IMR-90 (cell line): ENCODE data around the gene GRSF1. TPM values are rescaled to one million over a fixed set of nuclear protein-coding genes. Genes with fewer than 3 reads are reported as not detected.

Experiments used
- ATAC-seq: fragments of 200-7000 bp; cut with Tn5 transposase; 2 replicates; pipeline ENCODE4 v1.9.1; 2020; ENCODE audit warnings: low read depth, mild to moderate bottlenecking, moderate library complexity
- BruUV-seq: library from RNA; stranded (reverse); fragments of 400-500 nt; replicated peaks from 2 replicates; lab custom pipeline; 2021; lab: Mats Ljungman, UMichigan
- CTCF ChIA-PET: fragments of 300-600 bp; formaldehyde crosslinking; extraction: SDS; loops from one replicate; lab custom pipeline; 2021; ENCODE audit warnings: antibody characterized with exemption; lab: Yijun Ruan, JAX
- POLR2A ChIA-PET: fragments of 300-600 bp; sonication (Branson Sonifier 250); formaldehyde crosslinking; loops from one replicate; lab custom pipeline; 2022; ENCODE audit warnings: antibody characterized with exemption; ENCODE audit not compliant: unreplicated experiment; lab: Charles Lee
- DNase-seq: peaks from one replicate; pipeline ENCODE4 v3.0.0; 2013
- H2AFZ ChIP-seq: replicated peaks from 2 replicates; pipeline ENCODE3; 2013; ENCODE audit warnings: low read length, mild to moderate bottlenecking; ENCODE audit not compliant: poor library complexity
- H2AK5ac ChIP-seq: 2 replicates; pipeline ENCODE4 v1.6.1; 2013; ENCODE audit warnings: low read depth, low read length, inconsistent platforms
- H2AK9ac ChIP-seq: replicated peaks from 2 replicates; pipeline ENCODE3; 2013; ENCODE audit warnings: mild to moderate bottlenecking, low read depth, low read length, moderate library complexity; ENCODE audit not compliant: poor library complexity
- H2BK120ac ChIP-seq: 2 replicates; pipeline ENCODE4 v1.6.1; 2013; ENCODE audit warnings: low read depth, low read length, inconsistent platforms
- H2BK15ac ChIP-seq: 3 replicates; pipeline ENCODE4 v1.6.1; 2013; ENCODE audit warnings: low read depth, low read length, inconsistent platforms
- H2BK20ac ChIP-seq: 2 replicates; pipeline ENCODE4 v1.6.1; 2013; ENCODE audit warnings: low read depth, mild to moderate bottlenecking, inconsistent platforms, low read length, moderate library complexity
- H2BK5ac ChIP-seq: 2 replicates; pipeline ENCODE4 v1.6.1; 2013; ENCODE audit warnings: mild to moderate bottlenecking, low read depth, low read length, inconsistent platforms; ENCODE audit not compliant: poor library complexity, severe bottlenecking
- H3K14ac ChIP-seq: replicated peaks from 2 replicates; pipeline ENCODE4 v1.6.1; 2013; ENCODE audit warnings: low read depth, low read length, inconsistent platforms
- H3K18ac ChIP-seq: 2 replicates; pipeline ENCODE4 v1.6.1; 2013; ENCODE audit warnings: low read depth, low read length, control low read depth
- H3K23ac ChIP-seq: 2 replicates; pipeline ENCODE4 v1.6.1; 2013; ENCODE audit warnings: low read depth, low read length, inconsistent platforms
- H3K27ac ChIP-seq: 2 replicates; pipeline ENCODE4 v1.5.1; 2013; ENCODE audit warnings: mild to moderate bottlenecking, control low read depth, low read length; ENCODE audit not compliant: insufficient read depth
- H3K27me3 ChIP-seq: 2 replicates; pipeline ENCODE4 v1.6.1; 2013; ENCODE audit warnings: low read length; ENCODE audit not compliant: control insufficient read depth, insufficient read depth
- H3K36me3 ChIP-seq: 2 replicates; pipeline ENCODE4 v1.6.1; 2013; ENCODE audit warnings: low read length, mixed read lengths; ENCODE audit not compliant: control insufficient read depth, insufficient read depth
- H3K4ac ChIP-seq: 2 replicates; pipeline ENCODE4 v1.6.1; 2013; ENCODE audit warnings: low read depth, low read length, inconsistent platforms
- H3K4me1 ChIP-seq: 2 replicates; pipeline ENCODE4 v1.6.1; 2013; ENCODE audit warnings: low read length, mixed read lengths; ENCODE audit not compliant: control insufficient read depth, insufficient read depth
- H3K4me2 ChIP-seq: 2 replicates; pipeline ENCODE4 v1.6.1; 2013; ENCODE audit warnings: low read depth, mild to moderate bottlenecking, control low read depth, low read length, moderate library complexity
- H3K4me3 ChIP-seq: 2 replicates; pipeline ENCODE4 v1.5.1; 2013; ENCODE audit warnings: low read depth, mild to moderate bottlenecking, control low read depth, low read length, moderate library complexity; ENCODE audit not compliant: insufficient read depth
- H3K56ac ChIP-seq: 2 replicates; pipeline ENCODE4 v1.6.1; 2013; ENCODE audit warnings: low read length, inconsistent platforms; ENCODE audit not compliant: insufficient read depth; ENCODE audit errors: extremely low read depth
- H3K79me1 ChIP-seq, 2 experiments: 2 replicates each; pipeline ENCODE4 v1.6.1; 2013; ENCODE audit warnings: low read length in 2 of 2, inconsistent platforms in 1 of 2, low read depth in 1 of 2
- H3K9ac ChIP-seq: 2 replicates; pipeline ENCODE4 v1.6.1; 2013; ENCODE audit warnings: low read depth, low read length, control low read depth
- H3K9me1 ChIP-seq: 2 replicates; pipeline ENCODE4 v1.6.1; 2013; ENCODE audit warnings: low read length, inconsistent platforms; ENCODE audit not compliant: insufficient read depth
- H3K9me3 ChIP-seq: 2 replicates; pipeline ENCODE4 v1.6.1; 2013; ENCODE audit warnings: low read length; ENCODE audit not compliant: control insufficient read depth, insufficient read depth
- H4K20me1 ChIP-seq: 2 replicates; pipeline ENCODE4 v1.6.1; 2013; ENCODE audit warnings: low read length, inconsistent platforms; ENCODE audit not compliant: insufficient read depth
- H4K5ac ChIP-seq: 2 replicates; pipeline ENCODE4 v1.6.1; 2013; ENCODE audit warnings: mild to moderate bottlenecking, low read depth, low read length, control low read depth
- H4K8ac ChIP-seq, 2 experiments: 2 replicates each; pipeline ENCODE4 v1.6.1; 2013; ENCODE audit warnings: low read depth in 2 of 2, low read length in 2 of 2, control low read depth in 1 of 2, inconsistent platforms in 1 of 2
- H4K91ac ChIP-seq: 2 replicates; pipeline ENCODE4 v1.6.1; 2013; ENCODE audit warnings: low read depth, low read length, inconsistent platforms; ENCODE audit not compliant: insufficient read depth
- BHLHE40 ChIP-seq: fragments of 150-350 bp; IDR thresholded peaks from 2 replicates; pipeline ENCODE4 v1.6.1; 2016; ENCODE audit warnings: mild to moderate bottlenecking, low read depth, low read length
- ELK1 ChIP-seq: fragments of 150-350 bp; IDR thresholded peaks from 2 replicates; pipeline ENCODE4 v1.6.1; 2016; ENCODE audit warnings: low read depth, mild to moderate bottlenecking, low read length, moderate library complexity, borderline replicate concordance
- MAFK ChIP-seq: IDR thresholded peaks from 2 replicates; pipeline ENCODE4 v1.6.1; 2012; ENCODE audit warnings: low read depth, low read length, improper control_type of control experiment
- RAD21 ChIP-seq: IDR thresholded peaks from 2 replicates; pipeline ENCODE4 v1.6.1; 2012; ENCODE audit warnings: low read length, improper control_type of control experiment
- RCOR1 ChIP-seq: IDR thresholded peaks from 2 replicates; pipeline ENCODE4 v1.6.1; 2012; ENCODE audit warnings: mild to moderate bottlenecking, low read length, improper control_type of control experiment; ENCODE audit not compliant: insufficient replicate concordance
- SMC3 ChIP-seq: fragments of 150-350 bp; IDR thresholded peaks from 2 replicates; pipeline ENCODE4 v1.6.1; 2016; ENCODE audit warnings: low read depth, mild to moderate bottlenecking, antibody characterized with exemption, low read length, moderate library complexity
- WGBS, 2 experiments: methylation state at CpG; one replicate each; pipeline versions ENCODE4 v1.1.5 to v1.1.7; 2013; ENCODE audit warnings: missing lambda C conversion rate in 2 of 2; ENCODE audit not compliant: insufficient read length in 1 of 2; ENCODE audit errors: extremely low coverage in 2 of 2; 5-methylcytosine and 5-hydroxymethylcytosine counted together
- dilution Hi-C: fragments of 300-500 bp; cut with HindIII; formaldehyde crosslinking; loops from one replicate; pipeline ENCODE4 v1.14.3; 2018; ENCODE audit warnings: low sequenced_read_pairs; ENCODE audit not compliant: unreplicated experiment
- in situ Hi-C: fragments of 300-500 bp; cut with MboI; formaldehyde crosslinking; loops from 3 replicates; pipeline ENCODE4 v1.14.3; 2019; ENCODE audit warnings: low sequenced_read_pairs, inconsistent platforms, mixed read lengths
- intact Hi-C: fragments of 100-400 bp; cut with micrococcal nuclease; formaldehyde crosslinking; loops from 2 replicates; pipeline ENCODE4 v1.10.0; 2022
- polyA plus RNA-seq, 3 experiments: library from polyadenylated mRNA; depleted of rRNA; stranded (reverse); fragments of >200 nt; gene quantifications; 2 replicates each; pipeline ENCODE4 v1.2.3, GENCODE V29; 2012; ENCODE audit warnings: low replicate concordance in 1 of 3
- total RNA-seq: library from RNA; depleted of rRNA; stranded (reverse); fragments of >200 nt; gene quantifications from 2 replicates; pipeline ENCODE4 v1.2.3, GENCODE V29; 2012

GRSF1 gene
- total and polyA plus RNA-seq, 2 of the 4 experiments (the other 2 are of a cell fraction) = 67.7 to 71.5 TPM

GRCh38 chr4:70838666-70839588 is 763 bp downstream of the GRSF1 start:
- peaks cover 9% of the 10 kb centered on the region for H3K36me3 ChIP-seq
- no TSS peak for BruUV-seq
- peak overlapping the region; percentile 18 for H4K5ac ChIP-seq
- peak overlapping the region; percentile 94 for H3K4ac ChIP-seq
- peak overlapping the region; percentile 95 for H2AK9ac ChIP-seq
- peak overlapping the region; percentile 70 for H3K4me3 ChIP-seq
- no peaks in the 10 kb centered on the region for H3K27me3 ChIP-seq
- H2BK20ac ChIP-seq = no peak overlapping the region
- CTCF ChIA-PET = interaction anchor here (0.6 to 0.9 kb wide), 3 partner anchors 11 to 187 kb away, joined by 3 to 4 read pairs (median 3); no protein-coding TSS in a partner anchor
- peak overlapping the region; percentile 68 for H3K23ac ChIP-seq
- POLR2A ChIA-PET = no interaction called here
- peak overlapping the region; percentile 94 for H2AFZ ChIP-seq
- in situ Hi-C loops (loop anchor here (10.0 kb wide), 1 partner anchor 156 kb away; the partner anchor contains the start of gene DCK), intact Hi-C loops (loop anchor here (1.0 to 5.0 kb wide), 5 partner anchors 63 to 348 kb away; partner anchors contain the start of genes DCK and MOB1B), dilution Hi-C loops (no loop called here)
- H4K20me1 ChIP-seq = peaks cover 36% of the 10 kb centered on the region
- ATAC-seq (peak; percentile 67), DNase-seq (peak; percentile 49)
- WGBS, 2 experiments = 1% methylated on average over 26 of the region's 80 CpGs; no CpG with 5 or more reads in 1 of the 2 experiments
- peak overlapping the region; percentile 82 for H3K14ac ChIP-seq
- H4K8ac ChIP-seq = peak overlapping the region; percentile 6 to 82; a peak in 3 of 4 replicates
- peak overlapping the region; percentile 78 for H3K56ac ChIP-seq
- H3K18ac ChIP-seq = peak overlapping the region; percentile 77
- TF ChIP-seq MAFK = no peak
- TF ChIP-seq RAD21 = peak; percentile 23; the same call in 1 of the 2 replicates
- peak; percentile 11; the same call in 1 of the 2 replicates for TF ChIP-seq BHLHE40
- TF ChIP-seq SMC3 = no peak
- TF ChIP-seq RCOR1 = no peak
- no peak for TF ChIP-seq ELK1
- peaks cover 5% of the 10 kb centered on the region for H3K4me1 ChIP-seq
- H3K4me2 ChIP-seq = peak overlapping the region; percentile 69
- H3K79me1 ChIP-seq = peaks cover 0 to 22% of the 10 kb centered on the region in 2 experiments; a peak in 3 of 4 replicates
- peak overlapping the region; percentile 53; the same call in 1 of the 2 replicates for H2BK120ac ChIP-seq
- H3K9ac ChIP-seq = peak overlapping the region; percentile 91
- peak overlapping the region; percentile 63 for H3K27ac ChIP-seq
- H2AK5ac ChIP-seq = peak overlapping the region; percentile 65
- no peak overlapping the region for H2BK15ac ChIP-seq
- no peaks in the 10 kb centered on the region for H3K9me3 ChIP-seq
- peak overlapping the region; percentile 84 for H4K91ac ChIP-seq
- peak overlapping the region; percentile 69 for H2BK5ac ChIP-seq
- H3K9me1 ChIP-seq = peaks cover 7% of the 10 kb centered on the region
